ENCODE data around the gene FURIN. TPM values are rescaled to one million over a fixed set of nuclear protein-coding genes. Genes with fewer than 3 reads are reported as not detected.
"Not testable (repeated sequence)": the region's sequence is repeated elsewhere in the genome, so short reads cannot be mapped to it uniquely, and the experiment has no call there.

FURIN gene
- total RNA-seq, 4 donors from 2014 or later: 58.7 to 121 (median 92.3) TPM

DNA sequence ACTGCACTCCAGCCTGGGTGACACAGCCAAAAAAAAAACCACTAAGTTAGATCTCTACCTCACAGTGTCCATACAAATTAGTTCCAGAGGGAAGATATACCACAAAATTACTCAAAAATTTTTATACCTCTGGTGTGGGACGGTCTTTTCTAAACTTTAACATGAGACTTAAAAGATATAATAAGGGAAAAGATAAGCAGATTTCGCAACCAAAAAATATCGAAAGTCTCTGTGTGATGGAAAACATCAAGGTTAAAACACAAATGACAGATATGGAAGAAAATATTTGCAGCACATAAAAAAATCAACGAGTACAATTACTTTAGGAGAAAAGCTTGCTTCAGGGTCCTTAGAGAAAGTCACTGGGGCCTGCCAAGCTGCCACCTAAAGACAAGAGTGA lies 53.5 kb downstream of the FURIN start:
- no peak for TF ChIP-seq CTCF (IDR thresholded peaks at IDR 0.05)
- DNase-seq (ENCODE audit: low spot score) (no peak), ATAC-seq (ENCODE audit: low FRiP score) (no peak)

- not testable (repeated sequence) for DNase-seq (ENCODE audit: low spot score); ATAC-seq (ENCODE audit: low FRiP score)
These were observed 54.4 kb downstream of the FURIN start for GRCh38 chr15:90922712-90923322.

GRCh38 chr15:90924375-90924774 lies 56.0 kb downstream of the FURIN start:
- ATAC-seq (ENCODE audit: low FRiP score) (no peak), DNase-seq (ENCODE audit: low spot score) (no peak)
- no peak for TF ChIP-seq CTCF (IDR thresholded peaks at IDR 0.05)

DNA sequence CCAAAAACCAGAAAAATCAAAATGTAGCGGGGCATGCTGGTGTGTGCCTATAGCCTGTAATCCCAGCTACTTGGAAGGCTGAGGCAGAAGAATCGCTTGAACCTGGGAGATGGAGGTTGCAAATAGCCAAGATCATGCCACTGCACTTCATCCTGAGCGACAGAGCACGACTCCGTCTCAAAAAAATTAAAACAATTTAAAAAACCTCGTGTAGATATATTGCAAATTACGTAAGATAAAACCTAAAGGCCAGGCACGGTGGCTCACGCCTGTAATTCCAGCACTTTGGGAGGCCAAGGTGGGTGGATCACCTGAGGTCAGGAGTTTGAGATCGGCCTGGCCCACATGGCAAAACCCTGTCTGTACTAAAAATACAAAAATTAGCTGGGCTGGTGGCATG lies 58.4 kb downstream of the FURIN start:
- not testable (repeated sequence) for ATAC-seq (ENCODE audit: low FRiP score)

DNA sequence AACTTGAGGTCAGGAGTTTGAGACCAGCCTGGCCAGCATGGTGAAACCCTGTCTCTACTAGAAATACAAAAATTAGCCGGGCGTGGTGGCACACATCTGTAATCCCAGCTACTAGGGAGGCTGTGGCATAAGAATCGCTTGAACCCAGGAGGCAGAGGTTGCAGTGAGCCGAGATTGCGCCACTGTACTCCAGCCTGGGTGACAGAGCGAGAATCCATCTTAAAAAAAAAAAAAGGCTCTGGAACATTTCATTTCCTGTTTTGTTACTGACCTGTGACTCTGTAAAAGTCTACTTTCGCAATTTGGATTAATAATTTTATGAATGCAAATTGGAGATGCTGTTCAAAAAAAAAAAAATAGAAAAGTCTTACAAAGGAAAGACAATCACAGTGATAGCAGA lies 59.7 kb downstream of the FURIN start:
- not testable (repeated sequence) for DNase-seq (ENCODE audit: low spot score); ATAC-seq (ENCODE audit: low FRiP score)

More for the DNA sequence above, 58.4 kb downstream of the FURIN start:
- DNase-seq (ENCODE audit: low spot score): not testable (repeated sequence)

GRCh38 chr15:90929246-90930019 lies 61.0 kb downstream of the FURIN start:
- no peak for ATAC-seq (ENCODE audit: low FRiP score)
- DNase-seq (ENCODE audit: low spot score): no peak
- no peak for TF ChIP-seq CTCF (IDR thresholded peaks at IDR 0.05)

DNA sequence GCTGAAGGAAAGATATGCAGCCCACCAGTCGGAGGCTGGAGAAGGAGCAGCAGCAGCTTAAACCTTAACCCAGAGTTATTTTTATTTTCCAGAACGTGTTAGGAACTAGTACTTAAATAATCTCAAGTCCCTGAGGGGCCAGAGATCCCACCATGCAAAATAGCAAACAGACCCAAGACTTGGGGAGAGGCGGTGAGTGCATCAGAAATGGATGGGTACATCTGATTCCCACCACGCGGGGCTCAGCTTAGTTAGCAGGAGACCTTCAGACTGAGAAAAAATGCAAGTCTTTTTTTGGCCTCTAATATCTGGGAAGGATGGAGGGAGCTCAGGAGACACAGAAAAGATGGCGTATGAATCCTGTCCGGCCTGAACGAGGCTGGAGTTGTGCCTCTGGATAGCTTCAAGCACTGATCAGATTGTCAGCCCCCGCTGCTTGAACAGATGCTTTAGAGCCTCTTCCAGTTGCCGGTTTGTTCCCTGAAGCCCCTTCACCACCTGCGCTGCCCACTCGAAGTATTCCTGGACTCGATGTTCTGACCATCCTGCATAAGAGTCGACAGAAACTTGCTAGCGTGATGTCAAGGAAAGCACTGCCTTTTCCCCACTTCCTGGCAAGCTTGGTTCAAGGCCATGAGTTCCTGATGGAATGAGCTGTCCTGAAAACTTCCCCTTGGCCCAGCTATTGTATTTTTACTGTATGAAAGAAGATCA lies 62.6 kb downstream of the FURIN start:
- DNase-seq (ENCODE audit: low spot score): no peak
- TF ChIP-seq CTCF (IDR thresholded peaks at IDR 0.05): no peak
- ATAC-seq (ENCODE audit: low FRiP score): no peak

- ATAC-seq (ENCODE audit: low FRiP score): no peak
- no peak for TF ChIP-seq CTCF (IDR thresholded peaks at IDR 0.05)
- no peak for DNase-seq (ENCODE audit: low spot score)
These were observed 63.1 kb downstream of the FURIN start for GRCh38 chr15:90931575-90931827.
